Tibial artery (tissue), 4 donors: ENCODE data around the gene NOX4.
"Not testable (repeated sequence)": the region's sequence is repeated elsewhere in the genome, so short reads cannot be mapped to it uniquely, and the experiment has no call there.

Experiments used
- DNase-seq, 2 donors: peaks; one replicate each; pipeline ENCODE4 v3.0.0-alpha.2; 2019
- H3K27ac ChIP-seq, 2 donors: fragments of 200-600 bp; sonication (generic) in 1 of 2; 1 replicate in 1 of 2; 2 replicates in 1 of 2; pipeline ENCODE4 v1.5.1; 2018 to 2019; ENCODE audit warnings: mild to moderate bottlenecking in 1 of 2
- H3K27me3 ChIP-seq, 2 donors: fragments of 200-600 bp; sonication (generic) in 1 of 2; one replicate each; pipeline versions ENCODE4 v1.5.1 to v1.6.0; 2016 to 2019
- H3K36me3 ChIP-seq, 3 donors: fragments of 200-600 bp; sonication (generic) in 2 of 3; one replicate each; pipeline ENCODE4 v1.5.1; 2016 to 2019; ENCODE audit warnings: mild to moderate bottlenecking in 2 of 3
- H3K4me1 ChIP-seq, 4 donors: fragments of 200-600 bp; sonication (generic) in 2 of 4; 1 replicate in 3 of 4; 2 replicates in 1 of 4; pipeline ENCODE4 v1.5.1; 2016 to 2019
- H3K4me3 ChIP-seq, 2 donors: fragments of 200-600 bp; sonication (generic) in 1 of 2; 1 replicate in 1 of 2; 2 replicates in 1 of 2; pipeline ENCODE4 v1.5.1; 2018 to 2019; ENCODE audit warnings: mild to moderate bottlenecking in 2 of 2
- H3K9me3 ChIP-seq, 3 donors: fragments of 200-600 bp; sonication (generic) in 1 of 3; one replicate each; pipeline ENCODE4 v1.5.1; 2016 to 2019
- CTCF ChIP-seq, 2 experiments: fragments of 200-600 bp in 1 of 2; fragments of 450-650 bp in 1 of 2; IDR thresholded peaks; one replicate each; pipeline ENCODE4 v1.5.1; 2017 to 2019; ENCODE audit warnings: antibody characterized with exemption in 2 of 2, mild to moderate bottlenecking in 1 of 2, moderate library complexity in 1 of 2
- intact Hi-C: fragments of 100-400 bp; cut with DNase I; formaldehyde crosslinking; loops from one replicate; pipeline ENCODE4 v1.15.0; 2023; ENCODE audit warnings: low total_unique reads

Gene NOX4

GRCh38 chr11:89361734-89362133 lies 129.4 kb downstream of the NOX4 start:
- no peak for TF ChIP-seq CTCF (IDR thresholded peaks at IDR 0.05)
- Histone ChIP-seq H3K9me3 (no peaks in the 10 kb centered on the region), H3K36me3 (no peaks in the 10 kb centered on the region), H3K4me1 (peaks cover 0 to 29% (median 1%) of the 10 kb centered on the region in 4 donors), H3K27me3 (no peaks in the 10 kb centered on the region), H3K4me3 (no peak overlapping the region), H3K27ac (no peak overlapping the region)
- intact Hi-C loops = no loop called here
- DNase-seq = no peak

- intact Hi-C loops, H3K9me3 ChIP-seq, H3K4me1 ChIP-seq, H3K36me3 ChIP-seq, DNase-seq, H3K27me3 ChIP-seq, H3K27ac ChIP-seq, H3K4me3 ChIP-seq: not testable (repeated sequence)
These were observed 132.0 kb downstream of the NOX4 start for GRCh38 chr11:89359208-89359607.

- H3K27me3 ChIP-seq = no peaks in the 10 kb centered on the region
These were observed 132.4 kb downstream of the NOX4 start for GRCh38 chr11:89358761-89359160.

GRCh38 chr11:89355646-89356045 lies 135.5 kb downstream of the NOX4 start:
- H3K4me3 ChIP-seq = no peak overlapping the region
- peaks cover 0 to 9% (median 1%) of the 10 kb centered on the region in 4 donors for H3K4me1 ChIP-seq
- intact Hi-C loops = no loop called here
- H3K9me3 ChIP-seq = no peaks in the 10 kb centered on the region
- no peaks in the 10 kb centered on the region for H3K27me3 ChIP-seq
- H3K36me3 ChIP-seq = peaks cover 0 to 5% (median 3%) of the 10 kb centered on the region in 3 donors
- no peak for DNase-seq
- H3K27ac ChIP-seq = no peak overlapping the region
- no peak for TF ChIP-seq CTCF (IDR thresholded peaks at IDR 0.05)

More at GRCh38 chr11:89358761-89359160, 132.4 kb downstream of the NOX4 start:
- no peak for DNase-seq
- H3K4me3 ChIP-seq = no peak overlapping the region
- H3K9me3 ChIP-seq = no peaks in the 10 kb centered on the region
- intact Hi-C loops = no loop called here
- peaks cover 0 to 9% (median 1%) of the 10 kb centered on the region in 4 donors for H3K4me1 ChIP-seq
- peaks cover 0 to 4% (median 0%) of the 10 kb centered on the region in 3 donors for H3K36me3 ChIP-seq
- no peak overlapping the region for H3K27ac ChIP-seq
- TF ChIP-seq CTCF (IDR thresholded peaks at IDR 0.05) = no peak

- H3K9me3 ChIP-seq, DNase-seq, H3K27me3 ChIP-seq, H3K27ac ChIP-seq, intact Hi-C loops, H3K4me3 ChIP-seq, H3K36me3 ChIP-seq, H3K4me1 ChIP-seq: not testable (repeated sequence)
These were observed 136.7 kb downstream of the NOX4 start for GRCh38 chr11:89354513-89354912.

- DNase-seq = no peak
- Histone ChIP-seq H3K36me3 (no peaks in the 10 kb centered on the region), H3K27me3 (no peaks in the 10 kb centered on the region), H3K9me3 (no peaks in the 10 kb centered on the region), H3K4me3 (no peak overlapping the region), H3K4me1 (peaks cover 0 to 28% (median 6%) of the 10 kb centered on the region in 4 donors), H3K27ac (no peak overlapping the region)
- intact Hi-C loops = no loop called here
- no peak for TF ChIP-seq CTCF (IDR thresholded peaks at IDR 0.05)
These were observed 144.1 kb downstream of the NOX4 start for GRCh38 chr11:89347071-89347470.

- Histone ChIP-seq H3K9me3 (no peaks in the 10 kb centered on the region), H3K27ac (no peak overlapping the region), H3K4me1 (peaks cover 0 to 33% (median 6%) of the 10 kb centered on the region in 4 donors), H3K27me3 (no peaks in the 10 kb centered on the region), H3K4me3 (no peak overlapping the region), H3K36me3 (no peaks in the 10 kb centered on the region)
- intact Hi-C loops = no loop called here
- DNase-seq = no peak
- TF ChIP-seq CTCF (IDR thresholded peaks at IDR 0.05) = no peak
These were observed 144.6 kb downstream of the NOX4 start for GRCh38 chr11:89346601-89347000.

- H3K36me3 ChIP-seq, H3K27me3 ChIP-seq, H3K4me3 ChIP-seq, H3K9me3 ChIP-seq, intact Hi-C loops: not testable (repeated sequence)
- Histone ChIP-seq H3K27ac (peak overlapping the region; percentile 57 to 66), H3K4me1 (peaks cover 0 to 54% (median 11%) of the 10 kb centered on the region in 4 donors)
- peak; percentile 81 to 87 for DNase-seq
These were observed 148.1 kb downstream of the NOX4 start for GRCh38 chr11:89342880-89343572.

- Histone ChIP-seq H3K4me1 (peaks cover 0 to 54% (median 11%) of the 10 kb centered on the region in 4 donors), H3K27ac (peak overlapping the region; percentile 57 to 66)
- H3K9me3 ChIP-seq, H3K27me3 ChIP-seq, H3K36me3 ChIP-seq, H3K4me3 ChIP-seq, intact Hi-C loops: not testable (repeated sequence)
- DNase-seq = peak in 1 of 2 donors; percentile 29
These were observed 150.7 kb downstream of the NOX4 start for GRCh38 chr11:89340450-89340849.
